ENCODE data around the gene PCNX4.

DNA sequence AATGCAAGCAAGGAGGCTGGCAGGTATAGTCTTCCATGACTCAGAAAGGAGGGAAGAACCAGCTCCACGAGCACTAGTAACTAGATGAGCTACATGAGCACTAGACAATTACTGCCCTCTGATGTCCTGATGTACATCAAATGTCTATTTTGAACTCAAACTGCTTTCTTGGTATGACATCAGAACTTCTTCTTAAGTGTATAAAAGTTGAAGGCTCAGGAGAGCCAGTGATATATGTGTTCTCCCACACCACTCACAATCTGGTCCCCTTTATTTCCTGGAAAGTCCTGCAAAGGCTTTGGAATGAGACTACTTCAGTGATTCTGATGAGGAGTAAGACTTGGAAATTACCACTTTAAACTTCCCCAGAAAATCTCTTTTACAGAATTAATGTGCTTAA is 92.0 kb downstream of the PCNX4 start:
- TF ChIP-seq GATA2 (IDR thresholded peaks at IDR 0.05; ENCODE audit: low read depth, low read length), result no peak
- no peak for TF ChIP-seq GATA3 (IDR thresholded peaks at IDR 0.05; ENCODE audit: low read depth, low read length)

Data from SH-SY5Y (cell line).